Measurements from ENCODE around the gene F12.

DNA sequence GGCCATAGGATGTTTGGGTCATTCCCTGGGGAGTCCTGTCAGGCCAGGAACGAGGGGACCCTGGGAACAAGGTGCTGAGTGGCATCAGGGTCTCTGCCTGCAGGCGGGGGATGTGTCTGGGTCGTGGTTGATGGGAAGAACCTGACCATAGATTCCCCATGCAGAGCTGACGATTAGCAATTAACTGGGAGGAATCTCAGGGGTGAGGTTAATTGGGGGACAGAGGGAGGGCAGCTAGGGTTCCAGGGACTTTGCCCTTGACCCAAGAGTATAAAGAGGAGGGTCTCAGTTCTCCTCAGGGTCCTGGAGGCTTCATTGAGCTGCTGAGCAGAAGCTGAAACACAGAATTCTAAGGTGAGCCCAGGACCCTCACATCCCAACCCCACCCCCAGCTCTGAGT lies 25.2 kb downstream of the F12 start, which contains the start of gene SLC34A1:
- TF ChIP-seq, protein P1, sequence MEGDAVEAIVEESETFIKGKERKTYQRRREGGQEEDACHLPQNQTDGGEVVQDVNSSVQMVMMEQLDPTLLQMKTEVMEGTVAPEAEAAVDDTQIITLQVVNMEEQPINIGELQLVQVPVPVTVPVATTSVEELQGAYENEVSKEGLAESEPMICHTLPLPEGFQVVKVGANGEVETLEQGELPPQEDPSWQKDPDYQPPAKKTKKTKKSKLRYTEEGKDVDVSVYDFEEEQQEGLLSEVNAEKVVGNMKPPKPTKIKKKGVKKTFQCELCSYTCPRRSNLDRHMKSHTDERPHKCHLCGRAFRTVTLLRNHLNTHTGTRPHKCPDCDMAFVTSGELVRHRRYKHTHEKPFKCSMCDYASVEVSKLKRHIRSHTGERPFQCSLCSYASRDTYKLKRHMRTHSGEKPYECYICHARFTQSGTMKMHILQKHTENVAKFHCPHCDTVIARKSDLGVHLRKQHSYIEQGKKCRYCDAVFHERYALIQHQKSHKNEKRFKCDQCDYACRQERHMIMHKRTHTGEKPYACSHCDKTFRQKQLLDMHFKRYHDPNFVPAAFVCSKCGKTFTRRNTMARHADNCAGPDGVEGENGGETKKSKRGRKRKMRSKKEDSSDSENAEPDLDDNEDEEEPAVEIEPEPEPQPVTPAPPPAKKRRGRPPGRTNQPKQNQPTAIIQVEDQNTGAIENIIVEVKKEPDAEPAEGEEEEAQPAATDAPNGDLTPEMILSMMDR (conservative IDR thresholded peaks at IDR 0.05; ENCODE audit: low read depth, low read length) = no peak
- TF ChIP-seq EZH2 (IDR thresholded peaks at IDR 0.05; ENCODE audit: borderline replicate concordance, low read depth, low read length, poor library complexity, severe bottlenecking) = no peak

Measured in A673 (cell line).